ENCODE results near the gene NDUFA11.

DNA sequence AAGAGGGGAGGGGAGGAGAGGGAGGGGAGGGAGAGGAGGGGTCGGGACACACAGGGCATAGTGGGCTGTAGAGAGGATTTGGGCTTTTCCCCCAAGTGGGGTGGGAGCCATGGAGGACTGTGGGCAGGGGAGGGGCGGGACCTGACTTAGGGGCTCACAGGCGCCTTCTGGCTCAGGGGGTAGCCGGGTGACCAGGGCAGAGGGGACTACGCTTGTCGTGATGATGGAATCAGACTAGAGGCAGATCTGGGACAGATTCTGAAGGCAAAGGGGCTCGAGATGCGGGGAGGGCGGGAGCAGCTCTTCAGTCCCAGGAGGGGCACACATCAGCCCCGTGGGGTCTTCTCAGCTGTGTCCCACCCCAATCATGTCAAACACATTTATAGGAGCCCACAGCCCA is 13.5 kb downstream of the NDUFA11 start:
- TF ChIP-seq TAF7 (tag; IDR thresholded peaks at IDR 0.05) (no peak), ZNF707 (CRISPR knock-in tag; conservative IDR thresholded peaks at IDR 0.05) (no peak), TAF15 (IDR thresholded peaks at IDR 0.05; ENCODE audit: low read depth, low read length) (no peak), RBBP5 (IDR thresholded peaks at IDR 0.05; ENCODE audit: borderline replicate concordance, insufficient read depth, low read length, poor library complexity, severe bottlenecking) (no peak), SMARCE1 (IDR thresholded peaks at IDR 0.05) (no peak), PCBP1 (IDR thresholded peaks at IDR 0.05; ENCODE audit: low read depth, low read length, poor library complexity, severe bottlenecking) (no peak), FOXK1 (CRISPR knock-in tag; IDR thresholded peaks at IDR 0.05; ENCODE audit: borderline replicate concordance) (no peak)
- TF ChIP-seq, protein P1, sequence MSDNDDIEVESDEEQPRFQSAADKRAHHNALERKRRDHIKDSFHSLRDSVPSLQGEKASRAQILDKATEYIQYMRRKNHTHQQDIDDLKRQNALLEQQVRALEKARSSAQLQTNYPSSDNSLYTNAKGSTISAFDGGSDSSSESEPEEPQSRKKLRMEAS (CRISPR knock-in tag; IDR thresholded peaks at IDR 0.05) = no peak
- TF ChIP-seq, protein P2, sequence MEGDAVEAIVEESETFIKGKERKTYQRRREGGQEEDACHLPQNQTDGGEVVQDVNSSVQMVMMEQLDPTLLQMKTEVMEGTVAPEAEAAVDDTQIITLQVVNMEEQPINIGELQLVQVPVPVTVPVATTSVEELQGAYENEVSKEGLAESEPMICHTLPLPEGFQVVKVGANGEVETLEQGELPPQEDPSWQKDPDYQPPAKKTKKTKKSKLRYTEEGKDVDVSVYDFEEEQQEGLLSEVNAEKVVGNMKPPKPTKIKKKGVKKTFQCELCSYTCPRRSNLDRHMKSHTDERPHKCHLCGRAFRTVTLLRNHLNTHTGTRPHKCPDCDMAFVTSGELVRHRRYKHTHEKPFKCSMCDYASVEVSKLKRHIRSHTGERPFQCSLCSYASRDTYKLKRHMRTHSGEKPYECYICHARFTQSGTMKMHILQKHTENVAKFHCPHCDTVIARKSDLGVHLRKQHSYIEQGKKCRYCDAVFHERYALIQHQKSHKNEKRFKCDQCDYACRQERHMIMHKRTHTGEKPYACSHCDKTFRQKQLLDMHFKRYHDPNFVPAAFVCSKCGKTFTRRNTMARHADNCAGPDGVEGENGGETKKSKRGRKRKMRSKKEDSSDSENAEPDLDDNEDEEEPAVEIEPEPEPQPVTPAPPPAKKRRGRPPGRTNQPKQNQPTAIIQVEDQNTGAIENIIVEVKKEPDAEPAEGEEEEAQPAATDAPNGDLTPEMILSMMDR (IDR thresholded peaks at IDR 0.05 in 2 of 3, conservative IDR thresholded peaks at IDR 0.05 in 1 of 3; ENCODE audit: insufficient read depth in 2 of 3, low read depth in 1 of 3, low read length in 3 of 3) = no peak
- TF ChIP-seq, protein P3, sequence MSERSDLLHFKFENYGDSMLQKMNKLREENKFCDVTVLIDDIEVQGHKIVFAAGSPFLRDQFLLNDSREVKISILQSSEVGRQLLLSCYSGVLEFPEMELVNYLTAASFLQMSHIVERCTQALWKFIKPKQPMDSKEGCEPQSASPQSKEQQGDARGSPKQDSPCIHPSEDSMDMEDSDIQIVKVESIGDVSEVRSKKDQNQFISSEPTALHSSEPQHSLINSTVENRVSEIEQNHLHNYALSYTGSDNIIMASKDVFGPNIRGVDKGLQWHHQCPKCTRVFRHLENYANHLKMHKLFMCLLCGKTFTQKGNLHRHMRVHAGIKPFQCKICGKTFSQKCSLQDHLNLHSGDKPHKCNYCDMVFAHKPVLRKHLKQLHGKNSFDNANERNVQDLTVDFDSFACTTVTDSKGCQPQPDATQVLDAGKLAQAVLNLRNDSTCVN (CRISPR knock-in tag; IDR thresholded peaks at IDR 0.05) = no peak
- TF ChIP-seq, protein P4, sequence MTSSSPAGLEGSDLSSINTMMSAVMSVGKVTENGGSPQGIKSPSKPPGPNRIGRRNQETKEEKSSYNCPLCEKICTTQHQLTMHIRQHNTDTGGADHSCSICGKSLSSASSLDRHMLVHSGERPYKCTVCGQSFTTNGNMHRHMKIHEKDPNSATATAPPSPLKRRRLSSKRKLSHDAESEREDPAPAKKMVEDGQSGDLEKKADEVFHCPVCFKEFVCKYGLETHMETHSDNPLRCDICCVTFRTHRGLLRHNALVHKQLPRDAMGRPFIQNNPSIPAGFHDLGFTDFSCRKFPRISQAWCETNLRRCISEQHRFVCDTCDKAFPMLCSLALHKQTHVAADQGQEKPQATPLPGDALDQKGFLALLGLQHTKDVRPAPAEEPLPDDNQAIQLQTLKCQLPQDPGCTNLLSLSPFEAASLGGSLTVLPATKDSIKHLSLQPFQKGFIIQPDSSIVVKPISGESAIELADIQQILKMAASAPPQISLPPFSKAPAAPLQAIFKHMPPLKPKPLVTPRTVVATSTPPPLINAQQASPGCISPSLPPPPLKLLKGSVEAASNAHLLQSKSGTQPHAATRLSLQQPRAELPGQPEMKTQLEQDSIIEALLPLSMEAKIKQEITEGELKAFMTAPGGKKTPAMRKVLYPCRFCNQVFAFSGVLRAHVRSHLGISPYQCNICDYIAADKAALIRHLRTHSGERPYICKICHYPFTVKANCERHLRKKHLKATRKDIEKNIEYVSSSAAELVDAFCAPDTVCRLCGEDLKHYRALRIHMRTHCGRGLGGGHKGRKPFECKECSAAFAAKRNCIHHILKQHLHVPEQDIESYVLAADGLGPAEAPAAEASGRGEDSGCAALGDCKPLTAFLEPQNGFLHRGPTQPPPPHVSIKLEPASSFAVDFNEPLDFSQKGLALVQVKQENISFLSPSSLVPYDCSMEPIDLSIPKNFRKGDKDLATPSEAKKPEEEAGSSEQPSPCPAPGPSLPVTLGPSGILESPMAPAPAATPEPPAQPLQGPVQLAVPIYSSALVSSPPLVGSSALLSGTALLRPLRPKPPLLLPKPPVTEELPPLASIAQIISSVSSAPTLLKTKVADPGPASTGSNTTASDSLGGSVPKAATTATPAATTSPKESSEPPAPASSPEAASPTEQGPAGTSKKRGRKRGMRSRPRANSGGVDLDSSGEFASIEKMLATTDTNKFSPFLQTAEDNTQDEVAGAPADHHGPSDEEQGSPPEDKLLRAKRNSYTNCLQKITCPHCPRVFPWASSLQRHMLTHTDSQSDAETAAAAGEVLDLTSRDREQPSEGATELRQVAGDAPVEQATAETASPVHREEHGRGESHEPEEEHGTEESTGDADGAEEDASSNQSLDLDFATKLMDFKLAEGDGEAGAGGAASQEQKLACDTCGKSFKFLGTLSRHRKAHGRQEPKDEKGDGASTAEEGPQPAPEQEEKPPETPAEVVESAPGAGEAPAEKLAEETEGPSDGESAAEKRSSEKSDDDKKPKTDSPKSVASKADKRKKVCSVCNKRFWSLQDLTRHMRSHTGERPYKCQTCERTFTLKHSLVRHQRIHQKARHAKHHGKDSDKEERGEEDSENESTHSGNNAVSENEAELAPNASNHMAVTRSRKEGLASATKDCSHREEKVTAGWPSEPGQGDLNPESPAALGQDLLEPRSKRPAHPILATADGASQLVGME (CRISPR knock-in tag; IDR thresholded peaks at IDR 0.05) = no peak
- TF ChIP-seq, protein P5, sequence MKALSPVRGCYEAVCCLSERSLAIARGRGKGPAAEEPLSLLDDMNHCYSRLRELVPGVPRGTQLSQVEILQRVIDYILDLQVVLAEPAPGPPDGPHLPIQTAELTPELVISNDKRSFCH (CRISPR knock-in tag; IDR thresholded peaks at IDR 0.05) = no peak
- TF ChIP-seq, protein P5 (tag; IDR thresholded peaks at IDR 0.05) = no peak

Measured in K562 (cell line).